ENCODE measurements around the gene HNRNPF.

HNRNPF gene

GRCh38 chr10:43420369-43421200, 11.6 kb upstream of the HNRNPF start:
- peak; percentile 26 for TF ChIP-seq CTCF (IDR thresholded peaks at IDR 0.05; ENCODE audit: insufficient read depth, low read length, missing control alignments)
- POLR2A ChIA-PET = interaction anchor here (0.8 to 1.2 kb wide), 3 partner anchors 10 to 13 kb away, joined by 3 to 8 read pairs (median 3); partner anchors contain the start of gene HNRNPF
- H3K4me3 ChIP-seq (ENCODE audit: low read depth, low read length) = peak overlapping the region; percentile 63
- no peak for DNase-seq (ENCODE audit: low read depth, low spot score)
- CTCF ChIA-PET = interaction anchor here (0.8 to 3.4 kb wide), 2 partner anchors 13 to 27 kb away, joined by 3 to 7 read pairs; no protein-coding TSS in a partner anchor

- ChIA-PET POLR2A (interaction anchor here (0.8 to 1.2 kb wide), 4 partner anchors 9 to 15 kb away, joined by 3 to 8 read pairs (median 3); partner anchors contain the start of gene HNRNPF), CTCF (interaction anchor here (0.8 to 3.4 kb wide), 2 partner anchors 12 to 26 kb away, joined by 3 to 7 read pairs; no protein-coding TSS in a partner anchor)
- DNase-seq (ENCODE audit: low read depth, low spot score) = no peak
- no peak for TF ChIP-seq CTCF (IDR thresholded peaks at IDR 0.05; ENCODE audit: insufficient read depth, low read length, missing control alignments)
- H3K4me3 ChIP-seq (ENCODE audit: low read depth, low read length) = peak overlapping the region; percentile 63
These were observed 11.0 kb upstream of the HNRNPF start for GRCh38 chr10:43419997-43420368.

GRCh38 chr10:43417950-43418768, 9.2 kb upstream of the HNRNPF start:
- H3K4me3 ChIP-seq (ENCODE audit: low read depth, low read length) = no peak overlapping the region
- ChIA-PET CTCF (interaction anchor here (0.8 to 1.2 kb wide), 2 partner anchors 8 to 43 kb away, joined by 3 to 6 read pairs; no protein-coding TSS in a partner anchor), POLR2A (interaction anchor here (1.6 kb wide), 1 partner anchor 8 kb away, joined by 3 read pairs; no protein-coding TSS in a partner anchor)
- DNase-seq (ENCODE audit: low read depth, low spot score) = no peak
- no peak for TF ChIP-seq CTCF (IDR thresholded peaks at IDR 0.05; ENCODE audit: insufficient read depth, low read length, missing control alignments)

- no peak overlapping the region for H3K4me3 ChIP-seq (ENCODE audit: low read depth, low read length)
- DNase-seq (ENCODE audit: low read depth, low spot score) = no peak
- TF ChIP-seq CTCF (IDR thresholded peaks at IDR 0.05; ENCODE audit: insufficient read depth, low read length, missing control alignments) = no peak
- ChIA-PET CTCF (interaction anchor here (1.4 kb wide), 1 partner anchor 9 kb away, joined by 7 read pairs; no protein-coding TSS in a partner anchor), POLR2A (no interaction called here)
These were observed 6.6 kb upstream of the HNRNPF start for GRCh38 chr10:43415544-43415943.

GRCh38 chr10:43411536-43411935, 2.5 kb upstream of the HNRNPF start:
- ChIA-PET POLR2A (interaction anchor here (0.6 to 1.5 kb wide), 2 partner anchors 9 to 28 kb away, joined by 3 read pairs; no protein-coding TSS in a partner anchor), CTCF (no interaction called here)
- no peak for TF ChIP-seq CTCF (IDR thresholded peaks at IDR 0.05; ENCODE audit: insufficient read depth, low read length, missing control alignments)

More at GRCh38 chr10:43411536-43411935, 2.5 kb upstream of the HNRNPF start:
- H3K4me3 ChIP-seq (ENCODE audit: low read depth, low read length) = no peak overlapping the region
- no peak for DNase-seq (ENCODE audit: low read depth, low spot score)
